Esophagus squamous epithelium (tissue), 5 donors: ENCODE data around the gene MALSU1. TPM values are rescaled to one million over a fixed set of nuclear protein-coding genes. Genes with fewer than 3 reads are reported as not detected.

Experiments used
- DNase-seq: peaks from one replicate; lab custom pipeline; 2025; lab: John Stamatoyannopoulos, UW
- H3K27ac ChIP-seq, 4 donors: fragments of 200-600 bp; sonication (generic); one replicate each; pipeline ENCODE4 v1.5.1; 2016 to 2019; ENCODE audit warnings: mild to moderate bottlenecking in 1 of 4
- H3K27me3 ChIP-seq, 4 donors: fragments of 200-600 bp; sonication (generic); 1 replicate in 3 of 4; 2 replicates in 1 of 4; pipeline versions ENCODE4 v1.5.1 to v1.6.0; 2017 to 2021; ENCODE audit warnings: antibody characterized with exemption in 1 of 4
- H3K36me3 ChIP-seq, 3 donors: fragments of 200-600 bp; sonication (generic); one replicate each; pipeline ENCODE4 v1.5.1; 2016 to 2019
- H3K4me1 ChIP-seq, 3 donors: fragments of 200-600 bp; sonication (generic); one replicate each; pipeline ENCODE4 v1.5.1; 2017 to 2019
- H3K4me3 ChIP-seq, 4 donors: fragments of 200-600 bp; sonication (generic); 1 replicate in 3 of 4; 2 replicates in 1 of 4; pipeline ENCODE4 v1.5.1; 2016 to 2019; ENCODE audit warnings: mild to moderate bottlenecking in 2 of 4, moderate library complexity in 1 of 4
- H3K9me3 ChIP-seq, 3 donors: fragments of 200-600 bp; sonication (generic); one replicate each; pipeline ENCODE4 v1.5.1; 2016 to 2019
- POLR2A ChIP-seq, 4 donors: fragments of 450-650 bp; IDR thresholded peaks; one replicate each; pipeline ENCODE4 v1.6.1; 2017; ENCODE audit warnings: antibody characterized with exemption in 4 of 4, mild to moderate bottlenecking in 4 of 4, moderate library complexity in 3 of 4
- WGBS, 2 donors: methylation state at CpG; one replicate each; pipeline ENCODE4 v1.1.5; 2018; 5-methylcytosine and 5-hydroxymethylcytosine counted together
- intact Hi-C: fragments of 100-400 bp; cut with DNase I; formaldehyde crosslinking; loops from one replicate; pipeline ENCODE4 v1.15.0; 2022
- total RNA-seq, 4 donors: library from RNA; depleted of rRNA; stranded (reverse); fragments of >200 nt; gene quantifications; one replicate each; pipeline ENCODE4 v1.1.0, GENCODE V29; 2016
- TF ChIP-seq, protein P1 (sequence below), 6 experiments: fragments of 450-650 bp in 4 of 6; fragments of 200-600 bp in 2 of 6; sonication (generic) in 2 of 6; IDR thresholded peaks; one replicate each; pipeline ENCODE4 v1.5.1; 2016 to 2019; ENCODE audit warnings: antibody characterized with exemption in 6 of 6, mild to moderate bottlenecking in 4 of 6, moderate library complexity in 4 of 6
- donor health status: DM: yes; HTN: yes; CAD: no.

MALSU1 gene
- total RNA-seq, 4 donors from 2014 or later = 32.6 to 55.1 (median 49.3) TPM

DNA sequence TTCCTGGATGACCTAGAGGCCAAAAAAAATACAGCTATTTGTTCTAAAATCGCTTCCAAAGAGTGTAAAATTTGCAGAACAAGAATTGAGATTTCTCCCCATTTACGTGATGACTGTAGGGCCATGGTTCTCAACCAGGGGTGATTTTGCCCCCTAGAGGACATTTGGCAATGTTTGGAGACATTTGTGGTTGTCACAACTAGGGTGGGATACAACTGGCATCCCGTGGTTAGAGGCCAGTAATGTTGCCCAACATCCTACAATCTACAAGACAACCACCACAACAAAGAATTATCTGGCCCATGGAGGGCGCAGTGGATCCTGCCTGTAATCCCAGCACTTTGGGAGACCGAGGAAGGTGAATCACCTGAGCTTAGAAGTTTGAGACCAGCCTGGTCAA is 22.8 kb upstream of the MALSU1 start:
- no peak for DNase-seq
- 73 to 77% methylated on average over 3 to 5 of the region's 5 CpGs for WGBS, 2 donors

DNA sequence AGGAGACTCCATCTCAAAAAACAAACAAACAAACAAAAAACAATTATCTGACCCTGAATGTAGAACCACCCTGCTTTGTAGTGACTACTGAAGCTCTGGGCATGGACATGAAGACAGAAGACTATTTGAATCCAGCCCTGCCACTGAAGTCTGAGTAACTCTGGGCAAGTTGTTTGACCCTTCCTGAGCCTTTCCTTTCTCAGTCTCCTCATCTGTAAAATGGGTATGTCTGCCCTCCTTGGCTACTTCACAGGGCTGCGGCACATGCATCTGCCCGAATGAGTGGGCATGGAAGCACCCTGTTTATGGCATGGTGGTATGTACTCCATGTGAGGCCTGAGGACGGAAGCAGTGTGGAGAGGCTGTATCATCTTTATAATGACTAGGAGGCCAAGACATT is 22.2 kb upstream of the MALSU1 start:
- intact Hi-C loops = loop anchor here (10.0 kb wide), 1 partner anchor 198 kb away; the partner anchor contains the start of gene IGF2BP3
- whole genome bisulfite sequencing, 2 donors = 60 to 86% methylated on average over 1 to 3 of the region's 3 CpGs

More for the DNA sequence above, 22.8 kb upstream of the MALSU1 start:
- Histone ChIP-seq H3K4me3 (no peak overlapping the region), H3K9me3 (no peaks in the 10 kb centered on the region), H3K27me3 (no peaks in the 10 kb centered on the region), H3K4me1 (peaks cover 0 to 10% (median 0%) of the 10 kb centered on the region in 3 donors), H3K27ac (no peak overlapping the region), H3K36me3 (peaks cover 0 to 35% (median 0%) of the 10 kb centered on the region in 3 donors)
- no peak for TF ChIP-seq POLR2A (IDR thresholded peaks at IDR 0.05)
- TF ChIP-seq, protein P1, sequence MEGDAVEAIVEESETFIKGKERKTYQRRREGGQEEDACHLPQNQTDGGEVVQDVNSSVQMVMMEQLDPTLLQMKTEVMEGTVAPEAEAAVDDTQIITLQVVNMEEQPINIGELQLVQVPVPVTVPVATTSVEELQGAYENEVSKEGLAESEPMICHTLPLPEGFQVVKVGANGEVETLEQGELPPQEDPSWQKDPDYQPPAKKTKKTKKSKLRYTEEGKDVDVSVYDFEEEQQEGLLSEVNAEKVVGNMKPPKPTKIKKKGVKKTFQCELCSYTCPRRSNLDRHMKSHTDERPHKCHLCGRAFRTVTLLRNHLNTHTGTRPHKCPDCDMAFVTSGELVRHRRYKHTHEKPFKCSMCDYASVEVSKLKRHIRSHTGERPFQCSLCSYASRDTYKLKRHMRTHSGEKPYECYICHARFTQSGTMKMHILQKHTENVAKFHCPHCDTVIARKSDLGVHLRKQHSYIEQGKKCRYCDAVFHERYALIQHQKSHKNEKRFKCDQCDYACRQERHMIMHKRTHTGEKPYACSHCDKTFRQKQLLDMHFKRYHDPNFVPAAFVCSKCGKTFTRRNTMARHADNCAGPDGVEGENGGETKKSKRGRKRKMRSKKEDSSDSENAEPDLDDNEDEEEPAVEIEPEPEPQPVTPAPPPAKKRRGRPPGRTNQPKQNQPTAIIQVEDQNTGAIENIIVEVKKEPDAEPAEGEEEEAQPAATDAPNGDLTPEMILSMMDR (IDR thresholded peaks at IDR 0.05) = no peak
- intact Hi-C loops = loop anchor here (10.0 kb wide), 1 partner anchor 198 kb away; the partner anchor contains the start of gene IGF2BP3

GRCh38 chr7:23277359-23277989 is 21.7 kb upstream of the MALSU1 start:
- WGBS, 2 donors = 40% methylated on average over 6 of the region's 6 CpGs
- Histone ChIP-seq H3K27me3 (no peaks in the 10 kb centered on the region), H3K4me1 (peaks cover 0 to 10% (median 0%) of the 10 kb centered on the region in 3 donors), H3K36me3 (peaks cover 0 to 24% (median 0%) of the 10 kb centered on the region in 3 donors), H3K9me3 (no peaks in the 10 kb centered on the region), H3K4me3 (no peak overlapping the region), H3K27ac (no peak overlapping the region)
- no peak for DNase-seq
- intact Hi-C loops = loop anchor here (10.0 kb wide), 1 partner anchor 197 kb away; the partner anchor contains the start of gene IGF2BP3
- TF ChIP-seq, protein P1 (IDR thresholded peaks at IDR 0.05) = peak; percentile 28 to 81 (median 62)
- no peak for TF ChIP-seq POLR2A (IDR thresholded peaks at IDR 0.05)

More for the DNA sequence above, 22.2 kb upstream of the MALSU1 start:
- Histone ChIP-seq H3K4me3 (no peak overlapping the region), H3K9me3 (no peaks in the 10 kb centered on the region), H3K27ac (no peak overlapping the region), H3K27me3 (no peaks in the 10 kb centered on the region), H3K4me1 (peaks cover 0 to 10% (median 0%) of the 10 kb centered on the region in 3 donors), H3K36me3 (peaks cover 0 to 29% (median 0%) of the 10 kb centered on the region in 3 donors)
- DNase-seq = no peak
- TF ChIP-seq, protein P1 (IDR thresholded peaks at IDR 0.05) = no peak
- TF ChIP-seq POLR2A (IDR thresholded peaks at IDR 0.05) = no peak

GRCh38 chr7:23279819-23280525 is 19.2 kb upstream of the MALSU1 start:
- TF ChIP-seq, protein P1 (IDR thresholded peaks at IDR 0.05) = no peak
- no peak for TF ChIP-seq POLR2A (IDR thresholded peaks at IDR 0.05)
- Histone ChIP-seq H3K4me3 (no peak overlapping the region), H3K27ac (no peak overlapping the region), H3K9me3 (no peaks in the 10 kb centered on the region), H3K27me3 (no peaks in the 10 kb centered on the region), H3K36me3 (peaks cover 0 to 10% (median 0%) of the 10 kb centered on the region in 3 donors), H3K4me1 (no peaks in the 10 kb centered on the region)
- no peak for DNase-seq
- intact Hi-C loops = loop anchor here (10.0 kb wide), 1 partner anchor 195 kb away; the partner anchor contains the start of gene IGF2BP3
- WGBS, 2 donors = 92 to 93% methylated on average over 2 of the region's 2 CpGs

GRCh38 chr7:23283086-23283485 is 16.1 kb upstream of the MALSU1 start:
- Histone ChIP-seq H3K9me3 (no peaks in the 10 kb centered on the region), H3K4me3 (no peak overlapping the region), H3K36me3 (no peaks in the 10 kb centered on the region), H3K27ac (no peak overlapping the region), H3K4me1 (no peaks in the 10 kb centered on the region), H3K27me3 (no peaks in the 10 kb centered on the region)
- intact Hi-C loops = no loop called here
- TF ChIP-seq, protein P1 (IDR thresholded peaks at IDR 0.05) = no peak
- no peak for TF ChIP-seq POLR2A (IDR thresholded peaks at IDR 0.05)
- 96 to 97% methylated on average over 4 of the region's 4 CpGs for WGBS, 2 donors
- no peak for DNase-seq
